NT2/D1 (cell line): ENCODE results near the gene OSBPL10.

Source experiments
- DNase-seq: peaks from one replicate; pipeline ENCODE4 v3.0.0-alpha.2; 2011; ENCODE audit warnings: low read depth, low spot score
- H3K27me3 ChIP-seq: 2 replicates; pipeline ENCODE4 v1.6.0; 2011; ENCODE audit warnings: mild to moderate bottlenecking; ENCODE audit not compliant: insufficient read length, insufficient read depth
- H3K36me3 ChIP-seq: 2 replicates; pipeline ENCODE4 v1.6.1; 2011; ENCODE audit warnings: mild to moderate bottlenecking, low read length, mixed read lengths; ENCODE audit not compliant: insufficient read depth, insufficient read length
- H3K4me1 ChIP-seq: 2 replicates; pipeline ENCODE4 v1.5.1; 2011; ENCODE audit not compliant: insufficient read depth, insufficient read length
- H3K4me3 ChIP-seq: 2 replicates; pipeline ENCODE4 v1.5.1; 2011; ENCODE audit warnings: low read depth; ENCODE audit not compliant: insufficient read length
- H3K9ac ChIP-seq: 2 replicates; pipeline ENCODE4 v1.6.0; 2011; ENCODE audit warnings: low read depth; ENCODE audit not compliant: insufficient read length
- H3K9me3 ChIP-seq: 2 replicates; pipeline ENCODE4 v1.5.1; 2011; ENCODE audit warnings: mild to moderate bottlenecking, low read length; ENCODE audit not compliant: insufficient read depth
- SUZ12 ChIP-seq: IDR thresholded peaks from 2 replicates; pipeline ENCODE4 v1.6.1; 2011; ENCODE audit not compliant: insufficient read length, insufficient read depth; ENCODE audit errors: extremely low read depth
- YY1 ChIP-seq: IDR thresholded peaks from 2 replicates; pipeline ENCODE4 v1.6.1; 2011; ENCODE audit not compliant: insufficient read length, insufficient read depth
- ZNF274 ChIP-seq: IDR thresholded peaks from 2 replicates; pipeline ENCODE4 v1.6.1; 2011; ENCODE audit warnings: mild to moderate bottlenecking, low read depth, low read length

The OSBPL10 gene

GRCh38 chr3:31953636-31954035 lies 27.4 kb downstream of the OSBPL10 start:
- H3K4me1 ChIP-seq, result no peaks in the 10 kb centered on the region
- H3K4me3 ChIP-seq, result no peak overlapping the region
- H3K9ac ChIP-seq, result no peak overlapping the region
- peaks cover 5% of the 10 kb centered on the region for H3K36me3 ChIP-seq
- H3K27me3 ChIP-seq, result no peaks in the 10 kb centered on the region
- TF ChIP-seq SUZ12, result no peak
- no peak for TF ChIP-seq ZNF274
- TF ChIP-seq YY1, result no peak
- no peak for DNase-seq
- peaks cover 22% of the 10 kb centered on the region for H3K9me3 ChIP-seq

GRCh38 chr3:31953091-31953490 lies 28.0 kb downstream of the OSBPL10 start:
- H3K36me3 ChIP-seq, result peaks cover 5% of the 10 kb centered on the region
- no peaks in the 10 kb centered on the region for H3K27me3 ChIP-seq
- H3K9ac ChIP-seq, result no peak overlapping the region
- no peak for DNase-seq
- H3K9me3 ChIP-seq, result peaks cover 22% of the 10 kb centered on the region
- H3K4me1 ChIP-seq, result no peaks in the 10 kb centered on the region
- no peak overlapping the region for H3K4me3 ChIP-seq
- TF ChIP-seq ZNF274 (no peak), SUZ12 (no peak), YY1 (no peak)

- peaks cover 5% of the 10 kb centered on the region for H3K36me3 ChIP-seq
- no peak for DNase-seq
- no peaks in the 10 kb centered on the region for H3K27me3 ChIP-seq
- H3K9ac ChIP-seq, result no peak overlapping the region
- TF ChIP-seq ZNF274 (no peak), YY1 (no peak), SUZ12 (no peak)
- no peak overlapping the region for H3K4me3 ChIP-seq
- no peaks in the 10 kb centered on the region for H3K4me1 ChIP-seq
- peaks cover 22% of the 10 kb centered on the region for H3K9me3 ChIP-seq
These were observed 28.9 kb downstream of the OSBPL10 start for GRCh38 chr3:31952205-31952604.

GRCh38 chr3:31948280-31948679 lies 32.8 kb downstream of the OSBPL10 start:
- H3K36me3 ChIP-seq, result peaks cover 3% of the 10 kb centered on the region
- H3K27me3 ChIP-seq, result no peaks in the 10 kb centered on the region
- H3K9ac ChIP-seq, result no peak overlapping the region
- H3K4me1 ChIP-seq, result peaks cover 7% of the 10 kb centered on the region
- H3K4me3 ChIP-seq, result no peak overlapping the region
- no peak for DNase-seq
- no peaks in the 10 kb centered on the region for H3K9me3 ChIP-seq
- no peak for TF ChIP-seq SUZ12
- TF ChIP-seq YY1, result no peak
- TF ChIP-seq ZNF274, result no peak

GRCh38 chr3:31947671-31948091 lies 33.4 kb downstream of the OSBPL10 start:
- no peak overlapping the region for H3K4me3 ChIP-seq
- H3K36me3 ChIP-seq, result peaks cover 3% of the 10 kb centered on the region
- no peak overlapping the region for H3K9ac ChIP-seq
- DNase-seq, result no peak
- H3K27me3 ChIP-seq, result no peaks in the 10 kb centered on the region
- peaks cover 7% of the 10 kb centered on the region for H3K4me1 ChIP-seq
- TF ChIP-seq YY1 (no peak), ZNF274 (no peak), SUZ12 (no peak)
- no peaks in the 10 kb centered on the region for H3K9me3 ChIP-seq

- Histone ChIP-seq H3K9ac (no peak overlapping the region), H3K9me3 (no peaks in the 10 kb centered on the region), H3K4me3 (no peak overlapping the region), H3K27me3 (no peaks in the 10 kb centered on the region), H3K4me1 (peaks cover 7% of the 10 kb centered on the region), H3K36me3 (peaks cover under 1% of the 10 kb centered on the region)
- DNase-seq, result no peak
- TF ChIP-seq ZNF274 (no peak), SUZ12 (no peak), YY1 (no peak)
These were observed 33.9 kb downstream of the OSBPL10 start for GRCh38 chr3:31947162-31947561.

- Histone ChIP-seq H3K36me3 (no peaks in the 10 kb centered on the region), H3K4me3 (no peak overlapping the region), H3K9ac (no peak overlapping the region), H3K4me1 (peaks cover 7% of the 10 kb centered on the region), H3K27me3 (no peaks in the 10 kb centered on the region), H3K9me3 (no peaks in the 10 kb centered on the region)
- no peak for DNase-seq
- no peak for TF ChIP-seq ZNF274
- TF ChIP-seq YY1, result no peak
- no peak for TF ChIP-seq SUZ12
These were observed 34.5 kb downstream of the OSBPL10 start for GRCh38 chr3:31946484-31947081.

- Histone ChIP-seq H3K4me1 (peaks cover 7% of the 10 kb centered on the region), H3K36me3 (no peaks in the 10 kb centered on the region), H3K4me3 (no peak overlapping the region), H3K9me3 (no peaks in the 10 kb centered on the region), H3K27me3 (no peaks in the 10 kb centered on the region), H3K9ac (no peak overlapping the region)
- DNase-seq, result no peak
- no peak for TF ChIP-seq ZNF274
- TF ChIP-seq YY1, result no peak
- TF ChIP-seq SUZ12, result no peak
These were observed 35.4 kb downstream of the OSBPL10 start for GRCh38 chr3:31945738-31946052.
